Ishikawa (cell line): ENCODE results near the gene SYMPK.

Source experiments
- CEBPB ChIP-seq: IDR thresholded peaks from 2 replicates; pipeline ENCODE4 v1.6.1; 2012
- CREB1 ChIP-seq: IDR thresholded peaks from 2 replicates; pipeline ENCODE4 v1.6.1; 2012; ENCODE audit warnings: low read depth
- EGR1 ChIP-seq: IDR thresholded peaks from 2 replicates; pipeline ENCODE4 v1.6.1; 2012
- EP300 ChIP-seq: IDR thresholded peaks from 2 replicates; pipeline ENCODE4 v1.6.1; 2012; ENCODE audit warnings: borderline replicate concordance
- FOXM1 ChIP-seq: IDR thresholded peaks from 2 replicates; pipeline ENCODE4 v1.6.1; 2012; ENCODE audit warnings: low read depth, borderline replicate concordance
- MAX ChIP-seq: IDR thresholded peaks from 2 replicates; pipeline ENCODE4 v1.6.1; 2012
- NFIC ChIP-seq: IDR thresholded peaks from 2 replicates; pipeline ENCODE4 v1.6.1; 2012
- RAD21 ChIP-seq: IDR thresholded peaks from 2 replicates; pipeline ENCODE4 v1.6.1; 2012; ENCODE audit warnings: low read depth
- REST ChIP-seq: IDR thresholded peaks from 2 replicates; pipeline ENCODE4 v1.6.1; 2012; ENCODE audit warnings: low read depth, mild to moderate bottlenecking
- TAF1 ChIP-seq: IDR thresholded peaks from 2 replicates; pipeline ENCODE4 v1.6.1; 2012; ENCODE audit warnings: low read depth, mild to moderate bottlenecking
- TCF12 ChIP-seq: IDR thresholded peaks from 2 replicates; pipeline ENCODE4 v1.6.1; 2012; ENCODE audit warnings: low read depth
- TEAD4 ChIP-seq: IDR thresholded peaks from 2 replicates; pipeline ENCODE4 v1.6.1; 2012
- USF1 ChIP-seq: IDR thresholded peaks from 2 replicates; pipeline ENCODE4 v1.6.1; 2012
- YY1 ChIP-seq: IDR thresholded peaks from 2 replicates; pipeline ENCODE4 v1.6.1; 2012; ENCODE audit warnings: low read depth
- ZBTB7A ChIP-seq: IDR thresholded peaks from 2 replicates; pipeline ENCODE4 v1.6.1; 2012; ENCODE audit warnings: low read depth

Gene SYMPK

GRCh38 chr19:45865269-45865948 lies 2.5 kb upstream of the SYMPK start:
- TF ChIP-seq CREB1 (no peak), TCF12 (no peak), EP300 (no peak), USF1 (no peak), FOXM1 (no peak), ZBTB7A (no peak), RAD21 (no peak), YY1 (no peak), EGR1 (no peak), TEAD4 (no peak), NFIC (no peak), MAX (no peak)

GRCh38 chr19:45864629-45865082 lies 1.7 kb upstream of the SYMPK start:
- TF ChIP-seq FOXM1 (no peak), EGR1 (no peak), TEAD4 (no peak), REST (no peak)

- TF ChIP-seq TEAD4 (no peak), NFIC (no peak), USF1 (no peak), EP300 (no peak), TAF1 (no peak), REST (no peak), YY1 (no peak), RAD21 (peak; percentile 40; the same call in 1 of the 2 replicates), FOXM1 (no peak), CREB1 (no peak), ZBTB7A (0 out of 2 replicates have a peak, but pooled peaks have one; percentile 53), EGR1 (no peak), MAX (no peak)
Measured at GRCh38 chr19:45863840-45864628, 1.1 kb upstream of the SYMPK start, which contains the start of gene FOXA3. TSS of gene FOXA3 (plus strand) at chr19:45864326. CDS start at chr19:45864457, 131 bp downstream.

- TF ChIP-seq CEBPB (no peak), RAD21 (no peak), USF1 (no peak), YY1 (no peak), CREB1 (no peak), EGR1 (no peak), MAX (no peak), NFIC (no peak)
Measured at GRCh38 chr19:45863335-45863839, 440 bp upstream of the SYMPK start.

GRCh38 chr19:45862271-45862563 lies 730 bp downstream of the SYMPK start:
- TF ChIP-seq TEAD4 (no peak), MAX (no peak; the same call in 1 of the 2 replicates), EP300 (no peak), YY1 (no peak), REST (no peak), USF1 (no peak; the same call in 1 of the 2 replicates), TAF1 (no peak), CREB1 (no peak), FOXM1 (no peak), EGR1 (no peak), NFIC (no peak), RAD21 (no peak), TCF12 (no peak), ZBTB7A (no peak), CEBPB (no peak)
